ENCODE data around the gene SLC38A1.

The SLC38A1 gene

GRCh38 chr12:46177837-46178608, 90.8 kb downstream of the SLC38A1 start:
- TF ChIP-seq CTCF (IDR thresholded peaks at IDR 0.05; ENCODE audit: control insufficient read depth, insufficient read depth, low read depth, low read length, missing control alignments), result no peak
- no peak overlapping the region for H3K4me3 ChIP-seq (ENCODE audit: control insufficient read depth, low read depth, low read length)
- DNase-seq (ENCODE audit: low read depth), result no peak

DNA sequence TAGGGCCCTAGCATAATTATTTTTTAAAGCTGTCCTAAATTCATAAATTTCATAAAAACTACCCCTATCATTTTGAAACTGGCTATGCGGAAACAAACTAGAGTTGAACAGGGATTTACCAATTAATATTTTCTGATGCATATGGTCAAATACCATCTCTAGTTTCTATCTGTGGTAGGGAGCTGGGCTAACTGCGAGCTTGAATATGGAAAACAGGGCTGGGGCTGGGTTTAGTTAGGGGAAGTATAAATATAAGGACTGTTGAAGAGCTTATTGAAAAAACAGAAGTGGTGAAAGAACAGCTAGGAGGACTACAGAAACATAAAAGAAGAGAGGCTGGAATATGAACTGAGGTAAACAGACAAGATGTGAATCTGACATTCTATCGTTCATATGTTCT, 91.8 kb downstream of the SLC38A1 start:
- TF ChIP-seq CTCF (IDR thresholded peaks at IDR 0.05; ENCODE audit: control insufficient read depth, insufficient read depth, low read depth, low read length, missing control alignments), result no peak
- no peak overlapping the region for H3K4me3 ChIP-seq (ENCODE audit: control insufficient read depth, low read depth, low read length)
- no peak for DNase-seq (ENCODE audit: low read depth)

DNA sequence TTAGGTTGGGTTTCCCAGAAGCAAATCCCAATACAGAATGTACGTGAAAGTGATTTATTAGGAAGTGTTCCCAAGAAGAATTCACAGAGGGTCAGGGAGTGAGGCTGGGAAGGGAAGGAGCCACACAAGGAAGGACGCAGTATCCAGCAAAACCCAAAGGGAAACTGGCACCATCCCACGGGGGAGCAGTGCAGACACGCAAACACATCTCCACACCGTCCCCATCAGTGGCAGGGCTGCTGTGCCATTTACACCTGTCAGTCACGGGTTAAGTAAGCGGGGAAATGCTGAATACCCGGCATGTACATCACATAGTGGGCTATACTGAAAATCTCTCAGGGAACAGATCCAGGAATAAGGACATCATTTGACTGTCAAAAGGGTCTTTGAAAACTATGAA, 93.9 kb downstream of the SLC38A1 start:
- H3K4me3 ChIP-seq (ENCODE audit: control insufficient read depth, low read depth, low read length), result no peak overlapping the region
- no peak for TF ChIP-seq CTCF (IDR thresholded peaks at IDR 0.05; ENCODE audit: control insufficient read depth, insufficient read depth, low read depth, low read length, missing control alignments)
- no peak for DNase-seq (ENCODE audit: low read depth)

GRCh38 chr12:46174061-46174662, 94.7 kb downstream of the SLC38A1 start:
- no peak for TF ChIP-seq CTCF (IDR thresholded peaks at IDR 0.05; ENCODE audit: control insufficient read depth, insufficient read depth, low read depth, low read length, missing control alignments)
- H3K4me3 ChIP-seq (ENCODE audit: control insufficient read depth, low read depth, low read length), result no peak overlapping the region
- no peak for DNase-seq (ENCODE audit: low read depth)

GRCh38 chr12:46168426-46168825, 100.4 kb downstream of the SLC38A1 start:
- DNase-seq (ENCODE audit: low read depth), result no peak
- H3K4me3 ChIP-seq (ENCODE audit: control insufficient read depth, low read depth, low read length), result no peak overlapping the region
- no peak for TF ChIP-seq CTCF (IDR thresholded peaks at IDR 0.05; ENCODE audit: control insufficient read depth, insufficient read depth, low read depth, low read length, missing control alignments)

DNA sequence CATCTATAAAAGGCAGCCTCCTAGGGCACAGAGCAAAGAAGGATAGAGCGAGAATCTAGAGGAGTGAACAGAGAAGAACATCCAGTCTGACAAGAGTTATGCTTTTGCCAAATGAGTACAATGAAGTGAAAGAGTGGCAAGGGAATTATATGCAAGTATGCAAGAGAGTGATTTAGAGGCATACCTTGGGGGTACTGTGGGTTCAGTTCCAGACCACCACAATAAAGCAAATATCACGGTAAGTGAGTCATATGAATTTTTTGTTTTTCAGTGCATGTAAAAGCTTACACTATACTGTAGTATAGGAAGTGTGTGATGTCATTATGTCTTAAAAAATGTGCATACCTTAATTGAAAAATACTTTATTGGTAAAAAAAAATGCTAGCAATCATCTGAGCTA, 101.4 kb downstream of the SLC38A1 start:
- no peak overlapping the region for H3K4me3 ChIP-seq (ENCODE audit: control insufficient read depth, low read depth, low read length)
- TF ChIP-seq CTCF (IDR thresholded peaks at IDR 0.05; ENCODE audit: control insufficient read depth, insufficient read depth, low read depth, low read length, missing control alignments), result no peak
- no peak for DNase-seq (ENCODE audit: low read depth)
